Osteoblast (primary cell): ENCODE results near the gene PTPN12. TPM values are rescaled to one million over a fixed set of nuclear protein-coding genes. Genes with fewer than 3 reads are reported as not detected.

Source experiments
- DNase-seq: peaks from one replicate; pipeline ENCODE4 v3.0.0; 2011; ENCODE audit warnings: low spot score, mixed read lengths; ENCODE audit not compliant: insufficient read length; ENCODE audit errors: missing footprints
- H2AFZ ChIP-seq: 2 replicates; pipeline ENCODE4 v1.6.0; 2011; ENCODE audit warnings: mild to moderate bottlenecking, low read length
- H3K27ac ChIP-seq: 2 replicates; pipeline ENCODE4 v1.5.1; 2011; ENCODE audit warnings: mild to moderate bottlenecking, low read depth, low read length, moderate library complexity
- H3K27me3 ChIP-seq: 2 replicates; pipeline ENCODE4 v1.6.0; 2012; ENCODE audit warnings: mild to moderate bottlenecking, control low read depth, inconsistent platforms, low read length, moderate library complexity; ENCODE audit not compliant: insufficient read depth
- H3K36me3 ChIP-seq: 2 replicates; pipeline ENCODE4 v1.5.1; 2011; ENCODE audit warnings: mild to moderate bottlenecking, low read length, control low read depth, moderate library complexity; ENCODE audit not compliant: insufficient read depth
- H3K4me1 ChIP-seq: 2 replicates; pipeline ENCODE4 v1.5.1; 2011; ENCODE audit warnings: mild to moderate bottlenecking, low read length, control low read depth, moderate library complexity; ENCODE audit not compliant: insufficient read depth
- H3K4me2 ChIP-seq: 2 replicates; pipeline ENCODE4 v1.6.0; 2011; ENCODE audit warnings: mild to moderate bottlenecking, low read length; ENCODE audit not compliant: insufficient read depth
- H3K4me3 ChIP-seq: fragments of 200-600 bp; sonication (generic); 3 replicates; pipeline ENCODE4 v1.5.1; 2012; ENCODE audit warnings: mild to moderate bottlenecking, low read length, inconsistent platforms; ENCODE audit not compliant: insufficient read depth
- H3K79me2 ChIP-seq: 2 replicates; pipeline ENCODE4 v1.6.0; 2012; ENCODE audit warnings: mild to moderate bottlenecking, low read length, control low read depth, inconsistent platforms; ENCODE audit not compliant: insufficient read depth
- H3K9me3 ChIP-seq: 2 replicates; pipeline ENCODE4 v1.5.1; 2011; ENCODE audit warnings: low read depth, low read length, control low read depth
- H4K20me1 ChIP-seq: 2 replicates; pipeline ENCODE4 v1.6.0; 2012; ENCODE audit warnings: mild to moderate bottlenecking, low read length, control low read depth; ENCODE audit not compliant: insufficient read depth
- total RNA-seq: library from RNA; depleted of rRNA; stranded (reverse); fragments of >200 nt; gene quantifications from 2 replicates; pipeline ENCODE4 v1.2.3, GENCODE V29; 2012
- TF ChIP-seq, protein P1 (sequence below): IDR thresholded peaks from 2 replicates; pipeline ENCODE4 v1.5.1; 2011; ENCODE audit warnings: mild to moderate bottlenecking, low read depth, low read length, moderate library complexity; ENCODE audit errors: extremely low read depth

The PTPN12 gene
- total RNA-seq, 1 donor: 80.7 TPM

DNA sequence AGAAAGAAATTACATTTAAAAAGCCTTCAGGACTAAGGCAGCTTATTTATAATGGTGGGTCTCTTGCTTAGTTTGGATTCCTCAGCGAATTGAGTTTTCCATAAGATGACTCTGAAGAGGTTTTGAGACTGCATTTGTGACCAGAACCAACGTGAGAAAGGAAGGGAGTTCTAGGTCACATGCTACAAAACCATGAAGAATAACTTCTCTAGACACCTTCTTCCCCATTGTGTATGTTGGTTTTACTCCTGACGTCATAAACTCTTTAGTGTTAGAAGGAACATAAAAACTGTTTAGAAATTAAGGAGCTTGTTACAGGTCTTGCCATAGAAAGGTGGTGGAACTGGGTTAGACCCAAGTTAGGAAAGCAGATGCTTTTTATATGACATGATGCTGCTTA, 11.1 kb downstream of the PTPN12 start:
- Histone ChIP-seq H3K27ac (no peak overlapping the region), H3K9me3 (no peaks in the 10 kb centered on the region), H3K36me3 (no peaks in the 10 kb centered on the region), H4K20me1 (peaks cover 75% of the 10 kb centered on the region), H3K4me3 (no peak overlapping the region), H3K79me2 (peaks cover 98% of the 10 kb centered on the region), H2AFZ (no peak overlapping the region), H3K4me1 (peaks cover 23% of the 10 kb centered on the region), H3K4me2 (no peak overlapping the region), H3K27me3 (no peaks in the 10 kb centered on the region)
- TF ChIP-seq, protein P1, sequence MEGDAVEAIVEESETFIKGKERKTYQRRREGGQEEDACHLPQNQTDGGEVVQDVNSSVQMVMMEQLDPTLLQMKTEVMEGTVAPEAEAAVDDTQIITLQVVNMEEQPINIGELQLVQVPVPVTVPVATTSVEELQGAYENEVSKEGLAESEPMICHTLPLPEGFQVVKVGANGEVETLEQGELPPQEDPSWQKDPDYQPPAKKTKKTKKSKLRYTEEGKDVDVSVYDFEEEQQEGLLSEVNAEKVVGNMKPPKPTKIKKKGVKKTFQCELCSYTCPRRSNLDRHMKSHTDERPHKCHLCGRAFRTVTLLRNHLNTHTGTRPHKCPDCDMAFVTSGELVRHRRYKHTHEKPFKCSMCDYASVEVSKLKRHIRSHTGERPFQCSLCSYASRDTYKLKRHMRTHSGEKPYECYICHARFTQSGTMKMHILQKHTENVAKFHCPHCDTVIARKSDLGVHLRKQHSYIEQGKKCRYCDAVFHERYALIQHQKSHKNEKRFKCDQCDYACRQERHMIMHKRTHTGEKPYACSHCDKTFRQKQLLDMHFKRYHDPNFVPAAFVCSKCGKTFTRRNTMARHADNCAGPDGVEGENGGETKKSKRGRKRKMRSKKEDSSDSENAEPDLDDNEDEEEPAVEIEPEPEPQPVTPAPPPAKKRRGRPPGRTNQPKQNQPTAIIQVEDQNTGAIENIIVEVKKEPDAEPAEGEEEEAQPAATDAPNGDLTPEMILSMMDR: no peak
- DNase-seq: no peak

- H3K9me3 ChIP-seq: no peaks in the 10 kb centered on the region
- DNase-seq: no peak
- no peak overlapping the region for H3K4me3 ChIP-seq
- peaks cover 23% of the 10 kb centered on the region for H3K4me1 ChIP-seq
- H3K27ac ChIP-seq: peak overlapping the region; percentile 54
- no peak overlapping the region for H3K4me2 ChIP-seq
- no peaks in the 10 kb centered on the region for H3K27me3 ChIP-seq
- H3K36me3 ChIP-seq: peaks cover 2% of the 10 kb centered on the region
- peaks cover 98% of the 10 kb centered on the region for H3K79me2 ChIP-seq
- TF ChIP-seq, protein P1: no peak
- H2AFZ ChIP-seq: no peak overlapping the region
- peaks cover 75% of the 10 kb centered on the region for H4K20me1 ChIP-seq
Observed at GRCh38 chr7:77549106-77549870, 12.2 kb downstream of the PTPN12 start.

- H3K4me1 ChIP-seq: peaks cover 23% of the 10 kb centered on the region
- peaks cover 71% of the 10 kb centered on the region for H4K20me1 ChIP-seq
- H3K9me3 ChIP-seq: no peaks in the 10 kb centered on the region
- TF ChIP-seq, protein P1: no peak
- peaks cover 98% of the 10 kb centered on the region for H3K79me2 ChIP-seq
- no peak overlapping the region for H3K4me3 ChIP-seq
- no peak overlapping the region for H2AFZ ChIP-seq
- no peak for DNase-seq
- no peaks in the 10 kb centered on the region for H3K27me3 ChIP-seq
- H3K4me2 ChIP-seq: peak overlapping the region; percentile 33
- H3K36me3 ChIP-seq: peaks cover 4% of the 10 kb centered on the region
- peak overlapping the region; percentile 48 for H3K27ac ChIP-seq
Observed at GRCh38 chr7:77550586-77550985, 13.5 kb downstream of the PTPN12 start.

DNA sequence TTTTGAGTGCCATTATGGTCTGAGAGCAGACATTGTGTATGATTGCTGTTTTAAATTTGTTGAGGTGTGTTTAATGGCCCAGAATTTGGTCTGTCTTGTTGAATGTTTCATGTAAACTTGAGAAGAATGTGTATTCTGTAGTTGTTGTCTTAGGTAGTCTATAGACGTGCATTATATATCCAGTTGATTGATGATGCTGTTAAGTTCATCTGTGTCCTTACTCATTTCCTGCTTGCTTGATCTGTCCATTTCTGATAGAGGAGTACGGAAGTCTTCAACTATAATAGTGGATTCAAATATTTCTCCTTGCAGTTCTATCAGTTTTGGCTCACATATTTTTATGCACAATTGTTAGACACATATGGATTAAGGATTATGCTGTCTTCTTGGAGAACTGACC, 16.0 kb downstream of the PTPN12 start:
- no peaks in the 10 kb centered on the region for H3K9me3 ChIP-seq
- H3K36me3 ChIP-seq: peaks cover 11% of the 10 kb centered on the region
- no peaks in the 10 kb centered on the region for H3K27me3 ChIP-seq
- no peak overlapping the region for H3K4me3 ChIP-seq
- H2AFZ ChIP-seq: no peak overlapping the region
- H4K20me1 ChIP-seq: peaks cover 68% of the 10 kb centered on the region
- H3K79me2 ChIP-seq: peaks cover 98% of the 10 kb centered on the region
- TF ChIP-seq, protein P1: no peak
- H3K4me1 ChIP-seq: peaks cover 23% of the 10 kb centered on the region
- no peak for DNase-seq
- H3K4me2 ChIP-seq: no peak overlapping the region
- H3K27ac ChIP-seq: no peak overlapping the region
